ENCODE results near the gene ARAP1.

GRCh38 chr11:72658989-72659640, 93.1 kb downstream of the ARAP1 start:
- TF ChIP-seq, protein P1, sequence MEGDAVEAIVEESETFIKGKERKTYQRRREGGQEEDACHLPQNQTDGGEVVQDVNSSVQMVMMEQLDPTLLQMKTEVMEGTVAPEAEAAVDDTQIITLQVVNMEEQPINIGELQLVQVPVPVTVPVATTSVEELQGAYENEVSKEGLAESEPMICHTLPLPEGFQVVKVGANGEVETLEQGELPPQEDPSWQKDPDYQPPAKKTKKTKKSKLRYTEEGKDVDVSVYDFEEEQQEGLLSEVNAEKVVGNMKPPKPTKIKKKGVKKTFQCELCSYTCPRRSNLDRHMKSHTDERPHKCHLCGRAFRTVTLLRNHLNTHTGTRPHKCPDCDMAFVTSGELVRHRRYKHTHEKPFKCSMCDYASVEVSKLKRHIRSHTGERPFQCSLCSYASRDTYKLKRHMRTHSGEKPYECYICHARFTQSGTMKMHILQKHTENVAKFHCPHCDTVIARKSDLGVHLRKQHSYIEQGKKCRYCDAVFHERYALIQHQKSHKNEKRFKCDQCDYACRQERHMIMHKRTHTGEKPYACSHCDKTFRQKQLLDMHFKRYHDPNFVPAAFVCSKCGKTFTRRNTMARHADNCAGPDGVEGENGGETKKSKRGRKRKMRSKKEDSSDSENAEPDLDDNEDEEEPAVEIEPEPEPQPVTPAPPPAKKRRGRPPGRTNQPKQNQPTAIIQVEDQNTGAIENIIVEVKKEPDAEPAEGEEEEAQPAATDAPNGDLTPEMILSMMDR (IDR thresholded peaks at IDR 0.05): no peak
- no peak for TF ChIP-seq POLR2A (IDR thresholded peaks at IDR 0.05)
